Measurements from ENCODE around the gene SLC46A1.

DNA sequence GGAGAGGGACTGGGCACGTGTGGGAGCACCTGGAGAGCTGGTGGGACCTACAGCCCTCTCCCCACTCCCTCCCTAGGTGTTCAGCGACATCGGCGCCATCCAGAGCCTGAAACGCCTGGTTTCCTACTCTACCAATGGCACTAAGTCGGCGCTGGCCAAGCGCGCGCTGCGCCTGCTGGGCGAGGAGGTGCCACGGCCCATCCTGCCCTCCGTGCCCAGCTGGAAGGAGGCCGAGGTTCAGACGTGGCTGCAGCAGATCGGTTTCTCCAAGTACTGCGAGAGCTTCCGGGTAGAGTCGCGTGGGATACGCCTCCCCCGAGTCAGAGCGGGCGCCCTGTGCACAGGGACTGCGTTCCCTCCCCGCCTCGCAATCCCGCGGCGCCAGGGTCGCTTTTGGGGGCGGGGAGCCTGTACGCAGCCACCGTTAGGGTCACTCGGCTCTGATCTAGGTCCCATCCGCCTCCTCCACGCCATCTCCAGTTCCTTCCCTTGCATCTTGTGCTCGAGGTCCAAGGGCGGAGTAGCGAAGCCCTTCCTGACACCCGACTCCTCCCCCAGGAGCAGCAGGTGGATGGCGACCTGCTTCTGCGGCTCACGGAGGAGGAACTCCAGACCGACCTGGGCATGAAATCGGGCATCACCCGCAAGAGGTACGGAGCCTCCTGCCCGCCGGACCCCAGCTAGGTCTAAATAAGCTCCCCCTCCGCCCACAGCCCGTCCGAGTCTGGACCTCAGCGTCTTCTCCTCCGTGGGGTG, 21.6 kb downstream of the SLC46A1 start:
- TF ChIP-seq ZNF8 (CRISPR knock-in tag; IDR thresholded peaks at IDR 0.05): no peak
- TF ChIP-seq, protein P1, sequence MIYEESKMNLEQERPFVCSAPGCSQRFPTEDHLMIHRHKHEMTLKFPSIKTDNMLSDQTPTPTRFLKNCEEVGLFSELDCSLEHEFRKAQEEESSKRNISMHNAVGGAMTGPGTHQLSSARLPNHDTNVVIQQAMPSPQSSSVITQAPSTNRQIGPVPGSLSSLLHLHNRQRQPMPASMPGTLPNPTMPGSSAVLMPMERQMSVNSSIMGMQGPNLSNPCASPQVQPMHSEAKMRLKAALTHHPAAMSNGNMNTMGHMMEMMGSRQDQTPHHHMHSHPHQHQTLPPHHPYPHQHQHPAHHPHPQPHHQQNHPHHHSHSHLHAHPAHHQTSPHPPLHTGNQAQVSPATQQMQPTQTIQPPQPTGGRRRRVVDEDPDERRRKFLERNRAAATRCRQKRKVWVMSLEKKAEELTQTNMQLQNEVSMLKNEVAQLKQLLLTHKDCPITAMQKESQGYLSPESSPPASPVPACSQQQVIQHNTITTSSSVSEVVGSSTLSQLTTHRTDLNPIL (CRISPR knock-in tag; IDR thresholded peaks at IDR 0.05; ENCODE audit: low read depth): no peak
- TF ChIP-seq ESRRG (CRISPR knock-in tag; IDR thresholded peaks at IDR 0.05): no peak
- TF ChIP-seq, protein P2, sequence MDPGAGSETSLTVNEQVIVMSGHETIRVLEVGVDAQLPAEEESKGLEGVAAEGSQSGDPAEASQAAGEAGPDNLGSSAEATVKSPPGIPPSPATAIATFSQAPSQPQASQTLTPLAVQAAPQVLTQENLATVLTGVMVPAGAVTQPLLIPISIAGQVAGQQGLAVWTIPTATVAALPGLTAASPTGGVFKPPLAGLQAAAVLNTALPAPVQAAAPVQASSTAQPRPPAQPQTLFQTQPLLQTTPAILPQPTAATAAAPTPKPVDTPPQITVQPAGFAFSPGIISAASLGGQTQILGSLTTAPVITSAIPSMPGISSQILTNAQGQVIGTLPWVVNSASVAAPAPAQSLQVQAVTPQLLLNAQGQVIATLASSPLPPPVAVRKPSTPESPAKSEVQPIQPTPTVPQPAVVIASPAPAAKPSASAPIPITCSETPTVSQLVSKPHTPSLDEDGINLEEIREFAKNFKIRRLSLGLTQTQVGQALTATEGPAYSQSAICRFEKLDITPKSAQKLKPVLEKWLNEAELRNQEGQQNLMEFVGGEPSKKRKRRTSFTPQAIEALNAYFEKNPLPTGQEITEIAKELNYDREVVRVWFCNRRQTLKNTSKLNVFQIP (CRISPR knock-in tag; IDR thresholded peaks at IDR 0.05; ENCODE audit: borderline replicate concordance, low read depth): no peak
- TF ChIP-seq BACH2 (CRISPR knock-in tag; IDR thresholded peaks at IDR 0.05; ENCODE audit: borderline replicate concordance): no peak
- TF ChIP-seq ZFP3 (CRISPR knock-in tag; IDR thresholded peaks at IDR 0.05): no peak
- TF ChIP-seq, protein P3, sequence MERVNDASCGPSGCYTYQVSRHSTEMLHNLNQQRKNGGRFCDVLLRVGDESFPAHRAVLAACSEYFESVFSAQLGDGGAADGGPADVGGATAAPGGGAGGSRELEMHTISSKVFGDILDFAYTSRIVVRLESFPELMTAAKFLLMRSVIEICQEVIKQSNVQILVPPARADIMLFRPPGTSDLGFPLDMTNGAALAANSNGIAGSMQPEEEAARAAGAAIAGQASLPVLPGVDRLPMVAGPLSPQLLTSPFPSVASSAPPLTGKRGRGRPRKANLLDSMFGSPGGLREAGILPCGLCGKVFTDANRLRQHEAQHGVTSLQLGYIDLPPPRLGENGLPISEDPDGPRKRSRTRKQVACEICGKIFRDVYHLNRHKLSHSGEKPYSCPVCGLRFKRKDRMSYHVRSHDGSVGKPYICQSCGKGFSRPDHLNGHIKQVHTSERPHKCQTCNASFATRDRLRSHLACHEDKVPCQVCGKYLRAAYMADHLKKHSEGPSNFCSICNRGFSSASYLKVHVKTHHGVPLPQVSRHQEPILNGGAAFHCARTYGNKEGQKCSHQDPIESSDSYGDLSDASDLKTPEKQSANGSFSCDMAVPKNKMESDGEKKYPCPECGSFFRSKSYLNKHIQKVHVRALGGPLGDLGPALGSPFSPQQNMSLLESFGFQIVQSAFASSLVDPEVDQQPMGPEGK (CRISPR knock-in tag; IDR thresholded peaks at IDR 0.05; ENCODE audit: borderline replicate concordance): no peak
- no peak for TF ChIP-seq ZC3H10 (CRISPR knock-in tag; IDR thresholded peaks at IDR 0.05)
- no peak for TF ChIP-seq ZFP30 (CRISPR knock-in tag; IDR thresholded peaks at IDR 0.05)
- no peak for TF ChIP-seq SNAI2 (CRISPR knock-in tag; IDR thresholded peaks at IDR 0.05)
- no peak for TF ChIP-seq ISL1 (CRISPR knock-in tag; IDR thresholded peaks at IDR 0.05)

All from SK-N-SH treated with all-trans-retinoic acid at 6 μM for 48 hours (cell line).